Measurements from ENCODE around the gene PTCD1.

The PTCD1 gene

DNA sequence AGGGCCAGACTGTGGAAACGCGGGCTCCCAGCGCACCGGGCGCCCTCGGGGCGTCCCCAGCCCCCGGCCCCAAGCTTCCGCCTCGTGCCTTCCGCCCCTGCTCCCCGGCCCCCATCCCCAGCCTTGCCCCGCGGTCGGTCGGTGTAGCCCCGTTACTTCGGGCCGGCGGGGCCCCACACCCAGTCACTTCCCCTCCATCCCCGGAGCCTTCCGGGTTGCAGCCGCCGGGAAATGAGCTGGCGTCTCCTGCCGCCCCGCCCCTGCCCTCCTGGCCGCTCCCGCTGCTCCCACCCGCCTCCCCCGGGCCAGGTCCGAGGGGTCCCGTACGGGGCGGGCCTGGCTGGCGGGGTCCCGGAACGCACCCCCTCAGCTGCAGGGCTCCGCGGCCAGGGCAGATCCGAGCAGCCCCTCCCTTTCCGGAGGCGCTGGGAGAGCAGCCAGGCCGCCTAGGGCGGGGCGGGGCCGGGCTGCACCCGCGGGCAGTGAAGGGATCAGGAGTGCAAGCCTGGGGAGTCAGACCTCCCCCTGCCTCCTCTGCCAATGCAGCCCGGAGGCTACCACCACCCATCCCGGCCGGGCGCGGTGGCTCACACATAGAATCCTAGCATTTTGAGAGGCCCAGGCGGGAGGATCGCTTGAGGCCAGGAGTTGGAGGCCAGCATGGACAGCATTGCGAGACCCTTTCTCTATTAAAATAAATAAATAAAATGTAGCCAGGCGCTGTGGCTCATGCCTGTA lies 63.4 kb downstream of the PTCD1 start:
- TF ChIP-seq, protein P1, sequence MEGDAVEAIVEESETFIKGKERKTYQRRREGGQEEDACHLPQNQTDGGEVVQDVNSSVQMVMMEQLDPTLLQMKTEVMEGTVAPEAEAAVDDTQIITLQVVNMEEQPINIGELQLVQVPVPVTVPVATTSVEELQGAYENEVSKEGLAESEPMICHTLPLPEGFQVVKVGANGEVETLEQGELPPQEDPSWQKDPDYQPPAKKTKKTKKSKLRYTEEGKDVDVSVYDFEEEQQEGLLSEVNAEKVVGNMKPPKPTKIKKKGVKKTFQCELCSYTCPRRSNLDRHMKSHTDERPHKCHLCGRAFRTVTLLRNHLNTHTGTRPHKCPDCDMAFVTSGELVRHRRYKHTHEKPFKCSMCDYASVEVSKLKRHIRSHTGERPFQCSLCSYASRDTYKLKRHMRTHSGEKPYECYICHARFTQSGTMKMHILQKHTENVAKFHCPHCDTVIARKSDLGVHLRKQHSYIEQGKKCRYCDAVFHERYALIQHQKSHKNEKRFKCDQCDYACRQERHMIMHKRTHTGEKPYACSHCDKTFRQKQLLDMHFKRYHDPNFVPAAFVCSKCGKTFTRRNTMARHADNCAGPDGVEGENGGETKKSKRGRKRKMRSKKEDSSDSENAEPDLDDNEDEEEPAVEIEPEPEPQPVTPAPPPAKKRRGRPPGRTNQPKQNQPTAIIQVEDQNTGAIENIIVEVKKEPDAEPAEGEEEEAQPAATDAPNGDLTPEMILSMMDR (IDR thresholded peaks at IDR 0.05; ENCODE audit: low read depth, low read length, missing control alignments): no peak
- no peak for DNase-seq (ENCODE audit: low read depth)
- H3K4me3 ChIP-seq (ENCODE audit: low read depth, low read length): peak overlapping the region; percentile 95

DNA sequence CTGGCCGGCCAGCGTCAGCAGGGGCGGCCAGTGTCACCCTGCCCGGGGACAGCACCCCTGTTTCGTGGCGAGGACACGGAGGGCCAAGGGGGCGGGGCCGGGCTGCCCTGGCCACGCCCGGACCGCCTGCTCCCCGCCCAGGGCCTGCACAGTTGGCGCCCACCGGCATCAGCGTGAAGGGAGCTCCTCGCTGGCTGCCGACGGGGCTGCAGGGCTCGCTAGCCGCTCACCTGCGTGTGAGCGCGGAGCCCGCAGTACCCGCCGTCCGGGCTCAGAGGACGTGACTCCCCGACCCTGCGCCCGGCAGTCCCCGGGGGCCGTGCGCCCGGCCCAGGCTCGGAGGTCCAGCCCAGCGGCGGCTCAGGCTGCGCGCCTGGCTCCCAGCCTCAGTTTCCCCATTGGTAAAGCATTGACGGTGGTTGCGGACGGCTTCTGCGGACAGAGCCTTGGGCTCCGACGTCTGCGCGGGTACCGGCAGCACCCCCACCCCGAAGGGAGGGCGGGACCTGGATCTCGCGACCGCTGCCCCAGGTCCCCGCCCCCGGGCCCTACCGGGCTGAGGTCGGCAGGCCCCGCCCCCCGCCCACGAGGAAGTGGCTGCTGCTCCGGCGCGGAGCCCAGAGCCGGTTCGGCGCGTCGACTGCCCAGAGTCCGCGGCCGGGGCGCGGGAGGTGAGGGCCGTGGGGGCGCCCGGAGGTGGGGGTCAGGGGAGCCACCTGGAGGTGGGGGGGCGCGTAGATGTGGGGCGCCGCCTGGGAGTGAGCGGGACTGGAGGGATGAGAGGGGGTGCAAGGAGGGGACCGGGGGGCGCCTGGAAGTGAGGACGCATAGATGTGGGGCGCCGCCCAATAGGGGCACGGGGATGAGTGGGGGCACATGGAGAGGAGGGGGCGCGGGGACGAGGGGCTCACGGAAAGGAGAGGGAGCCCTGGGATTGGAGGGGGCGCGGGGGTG lies 64.2 kb downstream of the PTCD1 start, which contains the start of gene ARPC1B:
Gene ARPC1B (plus strand): TSS at position 620 of the 954 bp plus-strand sequence. CDS start 10,985 bp downstream, outside the sequence.
- H3K4me3 ChIP-seq (ENCODE audit: low read depth, low read length): peak within 1 kb of the TSS; percentile 95
- TF ChIP-seq, protein P1 (IDR thresholded peaks at IDR 0.05; ENCODE audit: low read depth, low read length, missing control alignments): no peak
- DNase-seq (ENCODE audit: low read depth): peak; percentile 53

DNA sequence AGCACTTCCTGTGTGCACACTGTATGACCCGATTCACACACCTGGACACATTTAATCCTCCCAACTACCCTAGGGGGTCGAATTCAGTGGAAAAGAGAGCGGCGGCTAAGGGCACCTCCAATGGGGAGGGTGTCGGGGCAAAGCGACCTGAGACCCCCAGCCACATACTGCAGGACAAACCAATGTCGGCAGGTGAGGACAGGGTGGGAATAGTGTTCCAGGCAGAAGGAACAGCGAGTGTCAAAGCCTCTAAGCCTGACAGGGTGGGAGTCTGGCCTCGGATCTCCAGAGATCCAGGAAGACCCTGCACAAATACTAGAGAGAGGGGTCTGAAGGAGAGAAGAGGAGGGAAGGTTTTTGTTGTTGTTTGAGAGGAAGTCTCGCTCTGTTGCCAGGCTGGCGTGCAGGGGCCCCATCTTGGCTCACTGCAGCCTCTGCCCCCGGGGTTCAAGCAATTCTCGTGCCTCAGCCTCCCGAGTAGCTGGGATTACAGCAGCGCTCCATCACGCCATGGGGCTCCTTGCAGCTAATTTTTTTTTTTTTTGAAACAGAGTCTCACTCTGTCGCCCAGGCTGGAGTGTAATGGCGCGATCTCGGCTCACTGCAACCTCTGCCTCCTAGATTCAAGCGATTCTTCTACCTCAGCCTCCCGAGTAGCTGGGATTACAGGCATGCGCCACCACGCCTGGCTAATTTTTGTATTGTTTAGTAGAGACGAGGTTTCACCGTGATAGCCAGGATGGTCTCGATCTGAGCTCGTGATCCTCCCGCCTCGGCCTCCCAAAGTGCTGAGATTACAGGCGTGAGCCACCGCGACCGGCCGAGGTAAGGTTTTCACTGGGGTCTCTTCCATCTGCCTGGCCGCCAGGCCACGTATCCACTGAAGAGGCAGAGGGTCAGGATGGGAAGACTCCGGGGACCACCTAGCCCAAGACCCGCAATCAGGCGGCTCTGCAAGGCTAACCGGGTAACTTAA lies 65.2 kb downstream of the PTCD1 start:
- H3K4me3 ChIP-seq (ENCODE audit: low read depth, low read length): peak overlapping the region; percentile 95
- TF ChIP-seq, protein P1 (IDR thresholded peaks at IDR 0.05; ENCODE audit: low read depth, low read length, missing control alignments): no peak
- DNase-seq (ENCODE audit: low read depth): no peak

DNA sequence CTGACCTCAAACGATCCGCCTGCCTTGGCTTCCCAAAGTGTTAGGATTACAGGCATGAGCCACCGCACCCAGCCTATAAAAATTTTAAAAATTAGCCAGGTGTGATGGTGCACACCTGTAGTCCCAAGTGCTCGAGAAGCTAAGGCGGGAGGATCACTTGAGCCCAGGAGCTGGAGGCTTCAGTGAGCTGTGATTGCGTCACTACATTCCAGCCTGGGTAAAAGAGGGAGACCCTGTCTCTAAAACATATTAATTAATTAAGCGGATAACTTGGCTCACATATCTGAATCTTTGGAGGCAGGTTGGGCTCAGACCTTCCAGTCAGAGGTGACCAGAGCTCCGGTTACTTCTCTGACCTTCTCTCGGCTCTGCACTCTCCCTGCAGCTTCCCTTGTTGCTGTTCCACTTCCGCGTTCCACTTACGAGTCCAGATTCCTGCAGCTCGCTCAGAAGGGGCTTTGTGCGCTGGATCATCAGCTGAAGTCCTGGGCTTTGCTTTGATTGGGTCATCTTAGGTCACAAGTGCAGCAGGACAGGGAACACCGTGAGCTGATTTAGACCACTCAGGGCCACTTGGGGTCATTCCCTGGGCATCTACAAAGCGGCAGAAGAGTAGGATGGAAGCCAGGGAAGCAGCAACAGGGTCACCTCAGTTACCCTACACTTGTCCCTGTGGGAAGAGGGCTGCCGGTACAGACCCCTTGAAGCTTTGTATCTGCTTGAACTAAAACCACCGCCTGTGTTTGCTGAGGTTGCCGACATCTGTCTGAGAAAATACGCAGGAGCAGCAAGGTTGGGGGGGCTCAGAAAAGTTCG lies 66.1 kb downstream of the PTCD1 start:
- TF ChIP-seq, protein P1 (IDR thresholded peaks at IDR 0.05; ENCODE audit: low read depth, low read length, missing control alignments): no peak
- H3K4me3 ChIP-seq (ENCODE audit: low read depth, low read length): no peak overlapping the region
- DNase-seq (ENCODE audit: low read depth): no peak

DNA sequence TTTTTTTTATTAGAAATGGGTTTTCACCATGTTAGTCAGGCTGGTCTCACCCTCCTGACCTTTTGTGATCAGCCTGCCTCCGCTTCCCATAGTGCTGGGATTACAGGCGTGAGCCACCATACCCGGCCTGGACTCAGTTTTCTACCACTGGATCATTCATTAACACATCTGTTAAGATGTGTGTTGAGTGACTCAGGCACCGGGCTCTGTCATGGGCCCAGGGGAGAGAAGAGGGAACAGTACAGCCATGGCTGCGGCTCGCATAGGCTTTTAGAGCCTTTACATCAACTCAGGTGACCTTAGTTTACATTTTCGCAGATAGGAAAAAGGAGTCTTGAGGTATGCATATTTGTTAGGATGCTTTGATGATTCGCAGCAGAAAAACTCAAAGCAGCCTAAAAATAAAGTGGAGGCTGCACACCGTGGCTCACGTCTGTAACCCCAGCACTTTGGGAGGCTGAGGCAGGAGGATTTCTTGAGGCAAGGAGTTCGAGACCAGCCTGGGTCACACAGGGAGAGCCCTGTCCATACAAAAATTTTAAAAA lies 67.2 kb downstream of the PTCD1 start:
- H3K4me3 ChIP-seq (ENCODE audit: low read depth, low read length): no peak overlapping the region
- TF ChIP-seq, protein P1 (IDR thresholded peaks at IDR 0.05; ENCODE audit: low read depth, low read length, missing control alignments): no peak
- DNase-seq (ENCODE audit: low read depth): no peak

Data from GM12864 (cell line).